GM19043 (cell line): ENCODE data around the gene GYG2.
"Not testable (repeated sequence)": the region's sequence is repeated elsewhere in the genome, so short reads cannot be mapped to it uniquely, and the experiment has no call there.

Experiments
- ATAC-seq: cut with Tn5 transposase; IDR thresholded peaks from one replicate; pipeline ENCODE4 v1.9.1; 2021; ENCODE audit warnings: low read depth; ENCODE audit not compliant: unreplicated experiment

The GYG2 gene

GRCh38 chrX:2898846-2899512 is 70.2 kb downstream of the GYG2 start:
- no peak for ATAC-seq

- no peak for ATAC-seq
Measured at GRCh38 chrX:2901367-2902036, 72.8 kb downstream of the GYG2 start.

- ATAC-seq, result no peak
Measured at GRCh38 chrX:2902841-2903240, 74.1 kb downstream of the GYG2 start.

GRCh38 chrX:2903366-2903765 is 74.6 kb downstream of the GYG2 start:
- no peak for ATAC-seq

- no peak for ATAC-seq
Measured at GRCh38 chrX:2907295-2907694, 78.6 kb downstream of the GYG2 start.

GRCh38 chrX:2908125-2908685 is 79.5 kb downstream of the GYG2 start:
- no peak for ATAC-seq

GRCh38 chrX:2910109-2910508 is 81.4 kb downstream of the GYG2 start:
- ATAC-seq, result no peak

GRCh38 chrX:2913118-2913517 is 84.4 kb downstream of the GYG2 start:
- ATAC-seq, result no peak

- ATAC-seq, result no peak
Measured at GRCh38 chrX:2917767-2918166, 89.0 kb downstream of the GYG2 start.

- ATAC-seq, result no peak
Measured at GRCh38 chrX:2921193-2921592, 92.5 kb downstream of the GYG2 start.

- ATAC-seq, result no peak
Measured at GRCh38 chrX:2921750-2922149, 93.0 kb downstream of the GYG2 start.

- ATAC-seq, result no peak
Measured at GRCh38 chrX:2924151-2924550, 95.4 kb downstream of the GYG2 start.

- not testable (repeated sequence) for ATAC-seq
Measured at GRCh38 chrX:2926255-2926654, 97.5 kb downstream of the GYG2 start.

GRCh38 chrX:2926664-2927275 is 98.0 kb downstream of the GYG2 start:
- no peak for ATAC-seq

GRCh38 chrX:2928191-2928582 is 99.5 kb downstream of the GYG2 start:
- ATAC-seq, result no peak

GRCh38 chrX:2928583-2929434 is 100.1 kb downstream of the GYG2 start, which contains the start of gene ARSD:
Gene ARSD, minus strand, starts transcription at chrX:2929339. Its CDS starts 64 bp downstream, at chrX:2929275.
- peak; percentile 91 for ATAC-seq

- ATAC-seq, result no peak
Measured at GRCh38 chrX:2931155-2931554, 102.4 kb downstream of the GYG2 start.

- no peak for ATAC-seq
Measured at GRCh38 chrX:2931612-2932011, 102.9 kb downstream of the GYG2 start.
